Activated T-helper 9 cell treated with anti-CD3 and anti-CD28 coated beads, Interleukin-2, amount 50 U/mL, for 16 hours (primary cell): ENCODE data around the gene ZNF708.
"Not testable (repeated sequence)": the region's sequence is repeated elsewhere in the genome, so short reads cannot be mapped to it uniquely, and the experiment has no call there.

Experiments used
- DNase-seq: peaks from one replicate; pipeline ENCODE4 v3.0.0-alpha.2; 2020; ENCODE audit warnings: low read depth

Gene ZNF708

DNA sequence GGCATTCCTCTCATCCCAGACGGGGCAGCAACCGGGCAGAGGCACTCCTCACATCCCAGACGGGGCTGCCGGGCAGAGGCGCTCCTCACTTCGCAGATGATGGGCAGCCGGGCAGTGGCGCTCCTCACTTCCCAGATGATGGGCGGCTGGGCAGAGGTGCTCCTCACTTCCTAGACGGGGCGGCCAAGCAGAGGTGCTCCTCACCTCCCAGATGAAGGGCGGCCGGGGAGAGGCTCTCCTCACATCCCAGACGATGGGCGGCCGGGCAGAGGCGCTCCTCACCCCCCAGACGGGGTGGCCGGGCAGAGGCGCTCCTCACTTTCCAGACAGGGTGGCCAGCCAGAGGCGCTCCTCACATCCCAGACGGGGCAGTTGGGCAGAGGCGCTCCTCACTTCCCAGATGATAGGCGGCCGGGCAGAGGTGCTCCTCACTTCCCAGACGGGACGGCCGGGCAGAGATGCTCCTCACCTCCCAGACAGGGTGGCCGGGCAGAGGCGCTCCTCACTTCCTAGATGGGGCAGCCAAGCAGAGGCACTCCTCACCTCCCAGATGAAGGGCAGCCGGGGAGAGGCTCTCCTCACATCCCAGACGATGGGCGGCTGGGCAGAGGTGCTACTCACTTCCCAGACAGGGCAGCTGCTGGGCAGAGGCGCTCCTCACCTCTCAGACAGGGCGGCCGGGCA lies 68.9 kb downstream of the ZNF708 start:
- no peak for DNase-seq

DNA sequence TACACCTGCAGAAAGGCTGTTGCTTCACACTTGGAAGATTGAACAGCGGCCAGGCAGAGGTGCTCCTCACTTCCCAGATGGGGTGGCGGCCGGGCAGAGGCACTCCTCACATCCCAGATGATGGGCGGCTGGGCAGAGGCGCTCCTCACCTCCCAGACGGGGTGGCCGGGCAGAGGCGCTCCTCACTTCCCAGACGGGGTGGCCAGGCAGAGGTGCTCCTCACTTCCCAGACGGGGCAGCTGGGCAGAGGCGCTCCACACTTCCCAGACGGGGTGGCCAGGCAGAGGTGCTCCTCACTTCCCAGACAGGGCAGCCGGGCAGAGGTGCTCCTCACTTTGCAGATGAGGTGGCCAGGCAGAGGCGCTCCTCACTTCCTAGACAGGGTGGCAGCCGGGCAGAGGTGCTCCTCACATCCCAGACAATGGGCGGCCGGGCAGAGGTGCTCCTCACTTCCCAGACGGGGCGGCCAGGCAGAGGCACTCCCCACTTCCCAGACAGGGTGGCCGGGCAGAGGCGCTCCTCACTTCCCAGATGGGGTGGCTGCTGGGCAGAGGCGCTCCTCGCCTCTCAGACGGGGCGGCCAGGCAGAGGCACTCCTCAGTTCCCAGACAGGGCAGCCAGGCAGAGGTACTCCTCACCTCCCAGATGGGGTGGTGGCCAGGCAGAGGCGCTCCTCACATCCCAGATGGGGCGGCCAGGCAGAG lies 69.6 kb downstream of the ZNF708 start:
- not testable (repeated sequence) for DNase-seq

DNA sequence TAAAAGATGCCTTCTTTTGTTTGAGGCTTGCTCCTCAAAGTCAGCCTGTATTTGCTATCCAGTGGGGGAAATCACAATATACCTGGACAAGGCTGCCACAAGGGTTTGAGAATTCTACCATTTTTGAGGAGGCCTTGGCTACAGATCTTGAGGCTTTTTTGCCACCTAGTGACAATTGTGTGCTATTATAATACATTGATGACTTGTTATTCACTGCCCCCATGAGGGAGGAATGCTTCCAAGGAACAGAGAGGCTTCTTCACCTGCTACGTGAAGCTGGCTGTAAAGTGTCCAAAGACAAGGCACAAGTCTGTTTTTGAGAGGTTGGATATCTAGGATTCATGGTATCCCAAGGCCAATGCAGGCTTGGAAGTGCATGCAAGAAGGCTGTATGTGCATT lies 72.5 kb downstream of the ZNF708 start:
- DNase-seq: no peak
